Activated T-cell treated with anti-CD3 and anti-CD28 coated beads, Interleukin-2, amount 50 U/mL, for 72 hours (primary cell): ENCODE data around the gene MAN1B1. TPM values are rescaled to one million over a fixed set of nuclear protein-coding genes. Genes with fewer than 3 reads are reported as not detected.

Experiments
- ATAC-seq, 2 donors: fragments of 150-1000 bp; cut with Tn5 transposase; replicated peaks in 1 of 2; 2 replicates each; pipeline ENCODE4 v1.10.0; 2021; ENCODE audit warnings: moderate library complexity in 2 of 2, mild to moderate bottlenecking in 1 of 2
- DNase-seq, 2 donors: peaks; one replicate each; pipeline ENCODE4 v3.0.0; 2021 to 2022; ENCODE audit warnings: mixed read lengths in 1 of 2
- H3K27ac Mint-ChIP-seq: one replicate; pipeline ENCODE4 v1.8.0; 2022; ENCODE audit warnings: mild to moderate bottlenecking, moderate library complexity, mixed read lengths
- H3K27me3 Mint-ChIP-seq: one replicate; pipeline ENCODE4 v1.8.0; 2022; ENCODE audit warnings: low read depth, mixed read lengths
- H3K36me3 Mint-ChIP-seq, 2 donors: one replicate each; pipeline ENCODE4 v1.8.0; 2022; ENCODE audit warnings: mixed read lengths in 2 of 2, mild to moderate bottlenecking in 1 of 2; ENCODE audit not compliant: insufficient read depth in 2 of 2
- H3K4me1 Mint-ChIP-seq: one replicate; pipeline ENCODE4 v1.8.0; 2022; ENCODE audit warnings: low read depth, mixed read lengths
- H3K4me3 Mint-ChIP-seq, 2 donors: one replicate each; pipeline ENCODE4 v1.8.0; 2022; ENCODE audit warnings: mild to moderate bottlenecking in 2 of 2, mixed read lengths in 2 of 2, moderate library complexity in 2 of 2
- H3K9me3 Mint-ChIP-seq, 2 donors: one replicate each; pipeline ENCODE4 v1.8.0; 2022; ENCODE audit warnings: mixed read lengths in 2 of 2
- total RNA-seq, 2 donors: library from RNA; stranded (reverse); gene quantifications; one replicate each; pipeline ENCODE4 v1.2.3, GENCODE V29; 2022

MAN1B1 gene
- total RNA-seq, 2 donors from 2014 or later = 40.3 to 45.8 TPM

DNA sequence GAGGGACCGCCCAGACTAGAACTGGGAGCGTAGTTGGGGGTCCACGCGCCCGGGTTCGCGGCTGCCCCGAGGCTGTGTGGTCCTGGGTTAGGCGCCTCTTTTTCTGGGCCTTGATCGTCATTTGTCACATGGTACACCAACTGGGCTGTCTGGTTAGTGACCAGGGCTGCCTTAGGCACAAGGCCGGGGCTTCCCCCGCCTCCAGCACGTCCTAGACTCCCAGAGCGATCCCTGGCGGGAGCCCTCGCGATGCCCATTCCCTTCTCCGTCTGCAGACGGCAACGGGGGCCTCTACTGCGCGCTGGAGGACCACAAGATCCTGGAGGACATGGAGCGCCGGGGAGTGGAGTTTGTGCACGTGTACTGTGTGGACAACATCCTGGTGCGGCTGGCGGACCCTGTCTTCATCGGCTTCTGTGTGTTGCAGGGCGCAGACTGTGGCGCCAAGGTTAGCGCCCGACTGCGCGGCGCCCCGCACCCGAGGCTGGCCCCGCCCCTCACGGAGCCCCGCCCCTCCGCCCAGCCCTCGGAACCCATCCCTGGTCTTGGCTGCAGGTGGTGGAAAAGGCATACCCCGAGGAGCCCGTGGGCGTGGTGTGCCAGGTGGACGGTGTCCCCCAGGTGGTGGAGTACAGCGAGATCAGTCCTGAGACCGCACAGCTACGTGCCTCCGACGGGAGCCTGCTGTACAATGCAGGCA, 7.9 kb upstream of the MAN1B1 start:
- Mint-ChIP-seq H3K36me3 (no peaks in the 10 kb centered on the region), H3K27me3 (no peaks in the 10 kb centered on the region), H3K27ac (no peak overlapping the region), H3K9me3 (no peaks in the 10 kb centered on the region), H3K4me3 (peak overlapping the region; percentile 79 to 83), H3K4me1 (peaks cover 8% of the 10 kb centered on the region)
- ATAC-seq (no peak), DNase-seq (no peak)

DNA sequence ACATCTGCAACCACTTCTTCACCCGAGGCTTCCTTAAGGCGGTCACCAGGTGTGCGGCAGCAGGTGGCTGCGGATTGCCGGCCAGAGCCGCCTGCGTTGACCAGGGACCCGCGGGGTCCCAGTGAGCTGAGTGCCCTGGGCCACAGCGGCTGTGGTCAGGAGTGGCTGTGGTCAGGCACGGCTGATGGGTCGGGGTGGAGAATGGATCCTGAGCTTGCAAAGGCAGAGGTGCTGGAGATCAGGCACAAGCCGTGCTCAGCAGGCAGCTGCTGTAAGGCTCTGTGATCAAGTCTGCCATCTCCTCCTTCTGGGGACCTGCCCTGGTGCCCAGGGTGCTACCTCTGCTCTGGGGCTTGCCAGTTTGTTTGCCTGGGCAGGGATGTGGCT, 7.4 kb upstream of the MAN1B1 start:
- no peak overlapping the region for H3K27ac Mint-ChIP-seq
- no peak for DNase-seq
- H3K36me3 Mint-ChIP-seq = no peaks in the 10 kb centered on the region
- ATAC-seq = no peak
- no peaks in the 10 kb centered on the region for H3K27me3 Mint-ChIP-seq
- peak overlapping the region in 1 of 2 donors; percentile 31 for H3K4me3 Mint-ChIP-seq
- H3K4me1 Mint-ChIP-seq = peaks cover 10% of the 10 kb centered on the region
- H3K9me3 Mint-ChIP-seq = no peaks in the 10 kb centered on the region

DNA sequence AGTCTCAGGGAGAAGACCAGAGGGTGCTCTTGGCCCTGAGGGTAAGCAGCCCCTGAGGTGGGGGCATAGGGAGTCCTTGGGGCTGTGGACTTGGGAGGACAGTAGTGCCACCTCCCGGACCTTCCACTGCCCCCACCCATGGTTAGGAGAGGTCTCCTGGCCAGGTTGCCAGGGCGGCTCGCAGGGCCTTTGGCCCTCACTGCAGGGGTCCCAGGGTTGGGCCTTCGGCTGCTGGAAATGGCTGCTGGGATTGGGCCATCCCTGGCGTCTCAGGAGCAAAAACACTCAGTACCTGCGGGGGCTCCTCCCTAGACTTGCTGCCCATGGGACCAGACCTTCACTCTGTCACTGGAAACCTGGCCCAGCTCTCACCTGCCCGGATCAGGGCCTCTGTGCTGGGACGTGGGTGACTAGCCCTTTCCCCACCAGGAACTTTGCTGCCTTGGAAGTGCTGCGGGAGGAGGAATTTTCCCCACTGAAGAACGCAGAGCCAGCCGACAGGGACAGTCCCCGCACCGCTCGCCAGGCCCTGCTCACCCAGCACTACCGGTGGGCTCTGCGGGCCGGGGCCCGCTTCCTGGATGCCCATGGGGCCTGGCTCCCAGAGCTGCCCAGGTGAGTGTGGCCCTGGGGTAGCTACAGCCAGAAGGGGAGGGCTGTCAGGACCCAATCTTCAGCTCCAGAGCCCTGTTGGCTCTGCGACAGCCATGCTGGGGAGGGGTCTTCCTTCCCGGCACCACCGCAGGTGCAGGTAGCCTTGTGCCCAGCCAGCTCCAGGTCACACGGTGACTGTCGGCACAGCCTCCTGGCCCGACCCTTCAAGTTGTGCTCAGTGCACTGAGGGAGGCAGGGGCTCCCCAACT, 6.3 kb upstream of the MAN1B1 start:
- DNase-seq (no peak), ATAC-seq (no peak)
- Mint-ChIP-seq H3K4me1 (peaks cover 21% of the 10 kb centered on the region), H3K27me3 (no peaks in the 10 kb centered on the region), H3K36me3 (no peaks in the 10 kb centered on the region), H3K9me3 (no peaks in the 10 kb centered on the region), H3K27ac (no peak overlapping the region), H3K4me3 (peak overlapping the region in 1 of 2 donors; percentile 31)

DNA sequence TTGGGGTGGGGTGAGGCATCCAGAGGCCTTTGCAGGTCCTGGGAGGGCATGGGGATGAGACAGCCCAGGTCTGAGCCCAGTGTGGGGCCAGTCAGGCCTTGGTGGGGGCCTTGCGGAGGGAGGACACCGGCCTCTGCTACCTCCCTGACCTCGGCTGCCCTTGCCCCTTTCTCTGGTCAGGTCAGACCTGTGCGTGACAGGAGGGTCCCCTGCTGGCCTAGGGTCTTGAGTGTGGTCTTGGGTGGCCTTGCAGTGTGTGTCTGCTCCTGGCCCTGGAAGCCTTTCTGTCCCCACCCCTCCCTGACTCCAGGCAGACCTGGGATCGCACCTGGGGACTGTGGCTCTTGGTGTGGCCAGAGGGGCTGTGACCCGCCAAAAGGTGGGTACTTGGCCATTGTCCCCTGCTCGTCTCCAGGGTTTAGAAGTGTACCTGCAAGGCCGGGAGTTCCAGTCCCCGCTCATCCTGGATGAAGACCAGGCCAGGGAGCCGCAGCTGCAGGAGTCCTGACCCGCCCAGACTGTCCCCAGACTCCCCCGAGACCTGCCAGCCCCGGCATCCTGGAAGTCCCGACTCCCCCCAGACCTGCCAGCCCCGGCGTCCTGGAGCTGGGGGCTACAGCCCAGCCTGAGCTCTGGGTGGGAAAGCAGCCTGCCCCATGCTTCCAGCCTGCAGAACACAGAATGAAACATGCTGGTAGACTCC, 4.4 kb upstream of the MAN1B1 start:
- DNase-seq (no peak), ATAC-seq (no peak)
- H3K36me3 Mint-ChIP-seq = no peaks in the 10 kb centered on the region
- no peak overlapping the region for H3K27ac Mint-ChIP-seq
- H3K4me1 Mint-ChIP-seq = peaks cover 27% of the 10 kb centered on the region
- no peaks in the 10 kb centered on the region for H3K27me3 Mint-ChIP-seq
- H3K4me3 Mint-ChIP-seq = no peak overlapping the region
- H3K9me3 Mint-ChIP-seq = no peaks in the 10 kb centered on the region

DNA sequence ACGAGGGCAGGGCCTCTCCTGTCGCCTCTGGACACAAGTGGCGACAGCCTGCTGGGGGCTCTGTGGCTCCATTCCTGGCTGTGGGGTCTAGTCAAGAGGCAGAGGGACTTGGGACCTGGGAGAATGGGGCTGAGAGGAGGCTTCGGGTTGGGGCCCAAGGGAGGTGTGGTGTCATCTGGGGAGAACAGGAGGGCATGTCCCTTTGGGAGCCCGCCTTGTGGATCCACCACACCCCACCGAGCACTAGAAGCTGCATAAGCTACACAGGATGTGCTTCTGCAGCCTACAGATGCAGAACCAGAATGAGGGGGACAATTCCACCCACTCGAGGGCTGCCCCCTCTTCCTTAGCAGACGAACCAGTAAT, 3.9 kb upstream of the MAN1B1 start:
- Mint-ChIP-seq H3K36me3 (no peaks in the 10 kb centered on the region), H3K4me3 (no peak overlapping the region), H3K4me1 (peaks cover 32% of the 10 kb centered on the region), H3K9me3 (no peaks in the 10 kb centered on the region), H3K27ac (no peak overlapping the region), H3K27me3 (no peaks in the 10 kb centered on the region)
- no peak for DNase-seq
- ATAC-seq = no peak

DNA sequence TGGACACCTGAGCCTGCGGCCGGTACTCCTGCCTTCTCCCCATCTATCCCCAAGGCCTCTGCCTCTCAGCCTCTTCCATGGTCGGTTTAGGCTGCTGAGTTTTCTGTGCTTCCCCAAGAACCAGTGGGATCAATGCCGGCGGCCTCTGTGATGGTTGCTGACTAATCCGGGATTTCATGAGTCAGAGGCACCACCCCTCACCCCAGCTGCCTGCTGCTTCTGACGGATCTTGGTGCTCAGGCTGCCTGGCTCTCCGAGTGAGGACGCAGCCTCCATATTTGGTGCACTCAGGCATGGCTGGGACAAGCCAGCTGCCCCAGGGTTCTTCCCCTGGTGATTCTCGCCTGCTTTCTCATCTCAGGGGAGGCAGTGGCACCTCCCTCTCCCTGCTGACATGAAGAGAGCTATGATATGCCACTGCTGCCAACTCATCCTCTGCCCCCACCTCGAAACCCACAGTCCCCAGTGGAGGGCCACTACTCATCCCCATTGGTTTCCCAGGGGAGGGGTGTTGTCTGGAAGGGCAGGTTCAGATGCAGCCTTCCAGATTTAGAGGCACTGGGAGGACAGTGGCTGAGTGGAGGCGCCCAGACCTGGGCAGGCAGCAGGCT, 3.3 kb upstream of the MAN1B1 start:
- peaks cover 38% of the 10 kb centered on the region for H3K4me1 Mint-ChIP-seq
- H3K36me3 Mint-ChIP-seq = no peaks in the 10 kb centered on the region
- H3K4me3 Mint-ChIP-seq = peak overlapping the region in 1 of 2 donors; percentile 19
- H3K27ac Mint-ChIP-seq = no peak overlapping the region
- peak; percentile 59 to 72 for DNase-seq
- peak; percentile 5 to 12 for ATAC-seq
- no peaks in the 10 kb centered on the region for H3K27me3 Mint-ChIP-seq
- no peaks in the 10 kb centered on the region for H3K9me3 Mint-ChIP-seq

DNA sequence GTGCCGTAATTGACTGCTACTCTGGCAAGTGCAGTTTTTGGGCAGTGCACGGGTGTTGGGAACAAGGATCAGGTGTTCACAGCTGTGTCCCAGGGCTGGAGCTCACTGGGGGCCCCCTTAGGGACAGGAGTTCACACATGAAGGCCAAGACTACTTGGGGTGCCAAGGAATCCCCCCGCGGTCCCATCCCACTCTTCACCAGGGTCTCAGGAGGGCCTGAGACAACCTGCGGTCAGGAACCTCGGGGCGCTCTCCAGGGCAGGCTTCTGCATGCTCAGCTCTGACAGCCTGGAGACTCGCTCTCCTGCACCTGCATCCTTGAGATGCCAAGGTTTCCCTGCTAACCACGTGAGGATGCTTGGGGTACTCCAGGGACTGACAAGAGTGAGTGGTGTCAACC, 2.3 kb upstream of the MAN1B1 start:
- no peak for ATAC-seq
- H3K9me3 Mint-ChIP-seq = no peaks in the 10 kb centered on the region
- peaks cover 40% of the 10 kb centered on the region for H3K4me1 Mint-ChIP-seq
- no peaks in the 10 kb centered on the region for H3K27me3 Mint-ChIP-seq
- no peak overlapping the region for H3K27ac Mint-ChIP-seq
- no peaks in the 10 kb centered on the region for H3K36me3 Mint-ChIP-seq
- DNase-seq = no peak
- H3K4me3 Mint-ChIP-seq = peak overlapping the region in 1 of 2 donors; percentile 37

DNA sequence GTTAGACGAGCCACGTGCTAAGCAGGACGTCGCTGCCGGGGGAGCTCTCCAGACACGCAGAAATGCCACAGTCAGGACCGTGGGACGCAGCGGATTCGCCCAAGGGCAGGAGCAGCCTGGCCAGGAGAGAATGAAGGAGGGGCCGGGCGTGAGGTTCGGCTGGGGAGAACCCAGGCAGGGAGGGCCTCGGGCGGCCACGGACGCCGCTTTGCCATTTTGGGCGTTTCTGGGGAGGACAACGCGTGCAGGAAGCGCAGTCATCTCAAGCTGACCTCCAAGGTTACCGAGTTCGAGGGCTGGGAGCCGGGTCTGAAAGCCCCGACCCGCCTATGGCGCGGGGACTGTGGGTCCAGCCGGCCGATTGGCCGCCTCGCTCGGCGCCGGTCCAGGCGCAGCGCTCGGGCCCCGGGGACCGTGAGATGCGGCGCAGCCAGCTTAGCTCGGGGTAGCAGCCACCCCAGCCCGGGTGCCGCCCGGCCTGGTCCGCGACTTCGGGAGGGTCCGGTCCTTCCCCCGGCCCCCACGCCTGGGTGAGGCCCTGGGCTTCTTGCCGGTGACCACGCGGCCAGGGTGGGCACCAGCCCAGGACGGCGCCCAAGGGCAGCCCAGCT, 760 bp upstream of the MAN1B1 start:
- peak overlapping the region; percentile 79 to 93 for H3K4me3 Mint-ChIP-seq
- H3K27ac Mint-ChIP-seq = peak overlapping the region; percentile 96
- peak; percentile 0 to 4 for ATAC-seq
- peak; percentile 50 to 58 for DNase-seq
- no peaks in the 10 kb centered on the region for H3K36me3 Mint-ChIP-seq
- H3K4me1 Mint-ChIP-seq = peaks cover 40% of the 10 kb centered on the region
- no peaks in the 10 kb centered on the region for H3K27me3 Mint-ChIP-seq
- no peaks in the 10 kb centered on the region for H3K9me3 Mint-ChIP-seq

DNA sequence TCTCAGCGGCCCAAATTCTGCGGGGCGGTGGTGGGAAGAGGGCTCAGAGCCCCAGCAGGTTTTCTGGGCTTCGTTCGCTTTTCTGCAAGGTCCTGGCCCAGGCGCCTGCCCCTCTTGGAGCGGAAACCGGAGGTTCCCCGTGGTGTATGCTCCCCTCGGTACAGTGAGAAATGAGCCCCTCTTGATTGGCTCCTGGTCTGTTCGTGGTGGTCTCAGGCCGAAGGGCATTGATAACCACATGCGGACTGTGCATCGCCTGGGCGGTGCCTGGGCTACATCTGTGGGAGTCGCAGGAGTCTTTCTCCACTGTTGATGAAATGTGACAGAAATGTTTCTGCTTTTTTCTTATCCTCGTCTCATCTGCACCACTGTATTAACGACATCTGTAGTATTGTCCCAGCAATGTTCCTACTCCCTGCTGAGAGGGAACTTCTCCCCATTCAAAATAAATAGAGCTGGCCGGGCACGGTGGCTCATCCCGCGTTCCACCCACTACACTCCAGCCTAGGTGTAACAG, 682 bp downstream of the MAN1B1 start:
- H3K36me3 Mint-ChIP-seq = no peaks in the 10 kb centered on the region
- H3K9me3 Mint-ChIP-seq = no peaks in the 10 kb centered on the region
- H3K4me1 Mint-ChIP-seq = peaks cover 40% of the 10 kb centered on the region
- no peaks in the 10 kb centered on the region for H3K27me3 Mint-ChIP-seq
- H3K4me3 Mint-ChIP-seq = peak overlapping the region; percentile 67 to 92
- ATAC-seq = peak in 1 of 2 donors; percentile 1
- peak overlapping the region; percentile 12 for H3K27ac Mint-ChIP-seq
- DNase-seq = no peak

DNA sequence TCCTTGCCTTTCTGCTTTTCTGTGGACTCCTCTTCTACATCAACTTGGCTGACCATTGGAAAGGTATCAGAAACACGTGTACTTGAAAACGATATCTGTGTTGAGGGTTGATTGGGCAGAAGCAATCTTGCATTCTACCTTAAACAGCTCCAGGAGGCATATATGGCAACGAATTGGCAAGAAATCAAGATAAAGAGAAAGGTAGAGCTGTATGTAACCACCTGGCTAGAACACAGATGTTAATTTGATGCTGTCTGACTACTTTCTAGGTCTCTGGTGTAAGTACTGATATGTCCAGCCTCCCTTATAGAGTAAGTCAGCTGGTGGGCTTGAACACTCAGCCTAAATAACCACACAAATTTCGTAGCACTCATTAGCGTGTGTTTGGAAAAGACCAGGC, 1.3 kb downstream of the MAN1B1 start:
- ATAC-seq = no peak

DNA sequence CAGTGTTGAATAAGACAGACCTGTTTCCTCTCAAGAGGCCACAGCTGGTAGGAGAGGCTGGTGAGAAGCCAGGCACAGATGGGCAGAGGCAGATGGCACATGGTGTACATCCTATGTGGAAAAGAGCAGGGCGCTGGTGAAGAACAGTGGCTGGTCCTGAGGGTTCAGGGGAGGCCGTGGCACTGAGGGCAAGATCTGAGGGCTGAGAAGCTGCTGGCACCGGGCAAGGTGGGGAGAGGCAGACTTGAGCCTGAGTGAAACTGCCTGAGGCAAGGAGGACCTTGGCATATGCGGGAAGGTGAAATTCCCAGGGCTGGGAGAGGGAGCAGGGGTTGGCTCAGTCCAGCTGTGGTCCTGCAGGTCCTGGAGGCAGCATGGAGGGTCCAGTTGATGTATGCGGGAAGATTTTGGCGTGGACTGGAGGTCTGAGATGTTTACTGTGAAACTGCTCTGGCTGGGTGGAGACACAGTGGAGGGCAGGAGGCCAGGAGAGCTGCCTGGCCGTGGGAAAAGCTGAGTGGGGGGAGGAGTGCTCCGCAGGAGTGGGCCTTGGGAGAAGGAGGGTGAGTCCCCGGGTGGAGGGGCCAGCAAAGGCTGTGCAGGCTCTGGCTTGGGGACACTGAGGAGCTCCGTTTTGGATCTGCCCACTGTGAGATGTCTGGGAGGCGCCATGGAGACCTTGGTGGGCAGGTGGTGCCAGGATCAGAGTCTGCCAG, 2.6 kb downstream of the MAN1B1 start:
- peaks cover 0 to 2% of the 10 kb centered on the region in 2 donors for H3K36me3 Mint-ChIP-seq
- no peak for ATAC-seq
- peaks cover 35% of the 10 kb centered on the region for H3K4me1 Mint-ChIP-seq
- H3K4me3 Mint-ChIP-seq = no peak overlapping the region
- no peak for DNase-seq
- H3K9me3 Mint-ChIP-seq = no peaks in the 10 kb centered on the region
- peak overlapping the region; percentile 51 for H3K27ac Mint-ChIP-seq
- no peaks in the 10 kb centered on the region for H3K27me3 Mint-ChIP-seq

More for the DNA sequence above, 1.3 kb downstream of the MAN1B1 start:
- H3K4me1 Mint-ChIP-seq = peaks cover 39% of the 10 kb centered on the region
- no peaks in the 10 kb centered on the region for H3K27me3 Mint-ChIP-seq
- peak overlapping the region; percentile 67 to 92 for H3K4me3 Mint-ChIP-seq
- DNase-seq = no peak
- H3K9me3 Mint-ChIP-seq = no peaks in the 10 kb centered on the region
- H3K36me3 Mint-ChIP-seq = no peaks in the 10 kb centered on the region
- peak overlapping the region; percentile 12 for H3K27ac Mint-ChIP-seq
